ENCODE data around the gene CBFA2T2.

- no peak for TF ChIP-seq CTCF (IDR thresholded peaks at IDR 0.05)
- TF ChIP-seq POLR2A (IDR thresholded peaks at IDR 0.05), result no peak
These were observed 65.1 kb downstream of the CBFA2T2 start for GRCh38 chr20:33554914-33555420.
